Measurements from ENCODE around the gene TSPAN16.

TSPAN16 gene

GRCh38 chr19:11295665-11296245 is at the start of gene TSPAN16:
TSPAN16 (plus strand) TSS chr19:11296160; CDS start chr19:11296298, 138 bp downstream.
- Histone ChIP-seq H3K4me1 (ENCODE audit: insufficient read depth, low read length) (peaks cover 15% of the 10 kb centered on the region), H3K27ac (ENCODE audit: low read length) (no peak within 1 kb of the TSS), H3K9me3 (ENCODE audit: insufficient read depth, low read length, severe bottlenecking) (no peaks in the 10 kb centered on the region), H3K4me2 (ENCODE audit: insufficient read depth, low read length) (no peak within 1 kb of the TSS), H3K4me3 (ENCODE audit: low read depth in 1 of 2, low read length in 2 of 2) (no peak within 1 kb of the TSS), H3K9ac (ENCODE audit: low read depth, low read length) (no peak within 1 kb of the TSS), H3K27me3 (ENCODE audit: insufficient read depth, low read length, poor library complexity) (no peaks in the 10 kb centered on the region), H3K79me2 (ENCODE audit: insufficient read depth, low read length) (no peaks in the 10 kb centered on the region), H2AFZ (ENCODE audit: low read depth, low read length) (no peak within 1 kb of the TSS), H3K36me3 (ENCODE audit: insufficient read depth, low read length) (no peaks in the 10 kb centered on the region), H4K20me1 (ENCODE audit: insufficient read depth, low read length) (no peaks in the 10 kb centered on the region)
- ATAC-seq (ENCODE audit: insufficient read depth, low read depth) (no peak), DNase-seq (no peak)
- TF ChIP-seq EZH2 (IDR thresholded peaks at IDR 0.05; ENCODE audit: borderline replicate concordance, low read depth, low read length, severe bottlenecking) (no peak), CTCF (IDR thresholded peaks at IDR 0.05; ENCODE audit: borderline replicate concordance, extremely low read depth, low read length, poor library complexity, severe bottlenecking) (no peak)

GRCh38 chr19:11246941-11247340 is 49.0 kb upstream of the TSPAN16 start:
- ATAC-seq (ENCODE audit: insufficient read depth, low read depth) (no peak), DNase-seq (no peak)
- Histone ChIP-seq H4K20me1 (ENCODE audit: insufficient read depth, low read length) (no peaks in the 10 kb centered on the region), H3K4me1 (ENCODE audit: insufficient read depth, low read length) (peaks cover 2% of the 10 kb centered on the region; the same call in 1 of the 2 replicates), H3K4me2 (ENCODE audit: insufficient read depth, low read length) (no peak overlapping the region), H3K9ac (ENCODE audit: low read depth, low read length) (no peak overlapping the region), H3K79me2 (ENCODE audit: insufficient read depth, low read length) (no peaks in the 10 kb centered on the region), H3K27me3 (ENCODE audit: insufficient read depth, low read length, poor library complexity) (no peaks in the 10 kb centered on the region), H3K36me3 (ENCODE audit: insufficient read depth, low read length) (no peaks in the 10 kb centered on the region), H3K9me3 (ENCODE audit: insufficient read depth, low read length, severe bottlenecking) (no peaks in the 10 kb centered on the region), H3K4me3 (ENCODE audit: low read depth in 1 of 2, low read length in 2 of 2) (no peak overlapping the region), H3K27ac (ENCODE audit: low read length) (no peak overlapping the region), H2AFZ (ENCODE audit: low read depth, low read length) (no peak overlapping the region)
- TF ChIP-seq EZH2 (IDR thresholded peaks at IDR 0.05; ENCODE audit: borderline replicate concordance, low read depth, low read length, severe bottlenecking) (no peak), CTCF (IDR thresholded peaks at IDR 0.05; ENCODE audit: borderline replicate concordance, extremely low read depth, low read length, poor library complexity, severe bottlenecking) (no peak)

GRCh38 chr19:11247391-11247790 is 48.6 kb upstream of the TSPAN16 start:
- ATAC-seq (ENCODE audit: insufficient read depth, low read depth) (no peak), DNase-seq (no peak)
- Histone ChIP-seq H3K27ac (ENCODE audit: low read length) (no peak overlapping the region), H3K36me3 (ENCODE audit: insufficient read depth, low read length) (no peaks in the 10 kb centered on the region), H3K9me3 (ENCODE audit: insufficient read depth, low read length, severe bottlenecking) (no peaks in the 10 kb centered on the region), H4K20me1 (ENCODE audit: insufficient read depth, low read length) (no peaks in the 10 kb centered on the region), H2AFZ (ENCODE audit: low read depth, low read length) (no peak overlapping the region), H3K9ac (ENCODE audit: low read depth, low read length) (no peak overlapping the region), H3K4me1 (ENCODE audit: insufficient read depth, low read length) (peaks cover 2% of the 10 kb centered on the region; the same call in 1 of the 2 replicates), H3K4me2 (ENCODE audit: insufficient read depth, low read length) (no peak overlapping the region), H3K4me3 (ENCODE audit: low read depth in 1 of 2, low read length in 2 of 2) (no peak overlapping the region), H3K27me3 (ENCODE audit: insufficient read depth, low read length, poor library complexity) (no peaks in the 10 kb centered on the region), H3K79me2 (ENCODE audit: insufficient read depth, low read length) (no peaks in the 10 kb centered on the region)
- TF ChIP-seq CTCF (IDR thresholded peaks at IDR 0.05; ENCODE audit: borderline replicate concordance, extremely low read depth, low read length, poor library complexity, severe bottlenecking) (no peak), EZH2 (IDR thresholded peaks at IDR 0.05; ENCODE audit: borderline replicate concordance, low read depth, low read length, severe bottlenecking) (no peak)

Measured in DND-41 (cell line).